AG10803 (cell line): Measurements from ENCODE around the gene NAP1L1.

Experiments
- DNase-seq: peaks from one replicate; pipeline ENCODE4 v3.0.0; 2010; ENCODE audit warnings: low read depth
- H3K4me3 ChIP-seq: 2 replicates; pipeline ENCODE4 v1.5.1; 2011; ENCODE audit warnings: mild to moderate bottlenecking, low read length, control low read depth
- CTCF ChIP-seq: conservative IDR thresholded peaks from 2 replicates; pipeline ENCODE4 v1.5.1; 2011; ENCODE audit warnings: mild to moderate bottlenecking, low read length, control low read depth, inconsistent platforms

The NAP1L1 gene

DNA sequence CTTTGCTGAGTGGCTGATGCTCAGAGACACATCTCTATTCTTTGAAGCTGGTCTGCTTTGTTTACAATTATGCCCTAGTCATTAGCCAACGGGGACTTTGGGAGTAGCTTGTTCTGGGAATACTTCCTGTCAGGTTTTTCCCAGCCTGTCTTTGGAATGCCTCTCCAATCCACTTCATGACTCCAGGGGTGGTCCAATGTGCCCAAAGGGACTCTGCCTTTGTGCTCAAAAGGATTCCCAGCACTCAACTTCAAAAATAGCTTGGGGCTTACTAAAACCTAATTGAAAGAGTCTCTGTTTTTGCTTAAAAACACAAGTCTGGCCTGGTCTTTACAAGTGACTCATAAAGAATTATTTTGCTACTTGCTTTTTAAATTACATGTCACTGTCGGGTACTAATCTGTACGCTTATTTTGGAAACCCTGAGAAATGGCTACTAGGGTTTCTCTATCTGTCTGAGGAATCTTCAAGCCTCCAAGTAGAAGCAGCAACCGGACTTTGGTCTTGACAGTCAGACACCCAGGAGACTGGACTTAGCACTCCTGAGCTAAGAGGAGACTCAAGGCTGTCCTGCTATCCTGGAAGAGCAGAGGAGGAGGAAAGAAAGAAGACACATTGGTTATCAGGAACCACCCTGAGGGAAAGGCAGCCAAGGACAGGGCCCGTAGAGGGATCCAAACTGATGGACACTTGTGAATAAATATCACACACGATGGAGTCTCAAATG, 73.6 kb downstream of the NAP1L1 start:
- peak; percentile 58 for DNase-seq

DNA sequence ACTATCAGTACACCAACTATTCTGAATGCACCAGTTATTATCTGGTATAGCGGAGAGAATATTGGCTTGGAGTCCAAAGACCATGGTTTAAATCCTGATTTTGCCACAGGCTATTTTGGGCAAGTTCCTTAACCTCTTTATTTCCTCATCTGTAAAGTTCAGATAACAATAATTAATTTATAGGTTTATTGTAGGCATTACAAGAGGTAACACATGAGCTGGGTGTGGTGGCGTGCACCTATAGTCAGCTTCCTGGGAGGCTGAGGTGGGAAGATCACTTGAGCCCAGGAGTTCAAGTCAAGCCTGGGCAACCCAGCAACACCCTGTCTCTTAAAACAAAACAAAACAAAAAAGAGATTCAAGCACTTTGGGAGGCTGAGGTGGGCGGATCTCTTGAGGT, 76.1 kb downstream of the NAP1L1 start:
- TF ChIP-seq CTCF = no peak
- no peak for DNase-seq
- H3K4me3 ChIP-seq = no peak overlapping the region

More for the DNA sequence above, 73.6 kb downstream of the NAP1L1 start:
- H3K4me3 ChIP-seq = no peak overlapping the region
- TF ChIP-seq CTCF = no peak

- TF ChIP-seq CTCF = no peak
- DNase-seq = no peak
- H3K4me3 ChIP-seq = no peak overlapping the region
Observed at GRCh38 chr12:76007640-76008039, 76.8 kb downstream of the NAP1L1 start.

DNA sequence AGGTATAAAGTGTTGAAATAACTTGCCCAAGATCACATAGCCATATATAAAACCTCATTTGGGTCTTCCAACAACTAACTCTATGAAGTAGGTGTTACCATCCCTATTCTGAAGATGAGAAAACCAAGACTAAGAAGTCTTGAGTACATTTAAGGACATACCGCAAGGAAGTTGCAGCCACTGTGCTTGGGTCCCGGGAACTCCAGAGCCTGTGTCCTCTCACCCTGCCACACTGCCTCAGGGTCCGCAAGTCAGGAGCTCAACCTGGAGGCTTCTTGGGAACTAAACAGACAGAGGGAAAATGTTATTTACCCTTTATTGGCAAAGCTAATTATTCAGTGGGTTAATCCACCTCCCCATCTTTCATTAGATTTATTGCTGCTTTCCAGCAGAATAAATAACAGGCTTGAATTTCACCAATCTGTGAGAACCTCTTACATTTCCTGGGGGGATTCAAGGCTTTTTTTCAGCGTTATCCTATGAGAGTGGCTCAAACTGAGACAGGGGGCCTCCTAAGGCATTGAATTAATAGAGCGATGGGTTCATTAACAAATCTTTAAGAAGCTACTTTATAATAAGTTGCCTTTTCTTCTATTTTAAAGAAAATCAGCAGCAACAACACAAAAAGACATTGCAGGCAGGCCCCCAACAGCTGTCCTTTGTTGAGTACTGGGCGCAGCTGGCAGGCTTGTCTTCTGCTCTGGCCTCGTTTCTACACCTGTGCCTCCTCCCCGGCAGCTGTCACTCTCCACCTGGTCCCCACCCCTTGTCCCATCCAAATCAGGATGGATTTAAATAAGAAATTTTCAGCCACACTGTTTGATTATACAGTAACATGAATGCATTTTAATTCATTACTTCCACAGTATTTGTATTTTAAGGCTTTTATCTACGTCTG, 78.2 kb downstream of the NAP1L1 start:
- DNase-seq = no peak
- H3K4me3 ChIP-seq = no peak overlapping the region
- TF ChIP-seq CTCF = no peak

GRCh38 chr12:76003355-76003638, 81.2 kb downstream of the NAP1L1 start:
- no peak for DNase-seq
- TF ChIP-seq CTCF = no peak
- H3K4me3 ChIP-seq = no peak overlapping the region

- H3K4me3 ChIP-seq = no peak overlapping the region
- no peak for DNase-seq
- no peak for TF ChIP-seq CTCF
Observed at GRCh38 chr12:76002598-76003354, 81.7 kb downstream of the NAP1L1 start.
